GM21360 (cell line): Measurements from ENCODE around the gene BAAT.

ENCODE experiments used
- ATAC-seq: cut with Tn5 transposase; IDR thresholded peaks from one replicate; pipeline ENCODE4 v1.9.1; 2021; ENCODE audit warnings: mild to moderate bottlenecking, moderate library complexity; ENCODE audit not compliant: unreplicated experiment

The BAAT gene

GRCh38 chr9:101324245-101324804 is 60.5 kb downstream of the BAAT start:
- ATAC-seq, result no peak

- no peak for ATAC-seq
Measured at GRCh38 chr9:101323129-101323528, 61.7 kb downstream of the BAAT start.

- no peak for ATAC-seq
Measured at GRCh38 chr9:101317735-101318134, 67.1 kb downstream of the BAAT start.

- no peak for ATAC-seq
Measured at GRCh38 chr9:101315112-101315450, 69.7 kb downstream of the BAAT start.

- ATAC-seq, result no peak
Measured at GRCh38 chr9:101312661-101313060, 72.1 kb downstream of the BAAT start.

GRCh38 chr9:101311758-101312420 is 72.9 kb downstream of the BAAT start:
- ATAC-seq, result peak; percentile 93

GRCh38 chr9:101311191-101311590 is 73.6 kb downstream of the BAAT start:
- no peak for ATAC-seq
